A673 (cell line): Measurements from ENCODE around the gene ZDHHC6.

ENCODE experiments used
- CTCF ChIP-seq: fragments of 300-800, 200-600 bp; sonication (generic); conservative IDR thresholded peaks from 2 replicates; pipeline ENCODE4 v1.5.1; 2017; ENCODE audit warnings: low read depth, mild to moderate bottlenecking, antibody characterized with exemption, low read length, moderate library complexity, mixed read lengths
- EZH2 ChIP-seq: fragments of 200-600 bp; sonication (generic); IDR thresholded peaks from 2 replicates; pipeline ENCODE4 v1.6.1; 2017; ENCODE audit warnings: borderline replicate concordance, low read depth, mild to moderate bottlenecking, mixed read lengths, antibody characterized with exemption, low read length; ENCODE audit not compliant: poor library complexity, severe bottlenecking

- TF ChIP-seq CTCF: no peak
- no peak for TF ChIP-seq EZH2
Observed at GRCh38 chr10:112456533-112456932, 9.8 kb upstream of the ZDHHC6 start.
